C4-2B (cell line): ENCODE results near the gene ERC2.

ENCODE experiments used
- ZFX ChIP-seq: fragments of 450-650 bp; IDR thresholded peaks from 2 replicates; pipeline ENCODE4 v1.6.1; 2017
- TF ChIP-seq, protein P1 (sequence below): fragments of 450-650 bp; conservative IDR thresholded peaks from 2 replicates; pipeline ENCODE4 v1.5.1; 2017; ENCODE audit warnings: mild to moderate bottlenecking

DNA sequence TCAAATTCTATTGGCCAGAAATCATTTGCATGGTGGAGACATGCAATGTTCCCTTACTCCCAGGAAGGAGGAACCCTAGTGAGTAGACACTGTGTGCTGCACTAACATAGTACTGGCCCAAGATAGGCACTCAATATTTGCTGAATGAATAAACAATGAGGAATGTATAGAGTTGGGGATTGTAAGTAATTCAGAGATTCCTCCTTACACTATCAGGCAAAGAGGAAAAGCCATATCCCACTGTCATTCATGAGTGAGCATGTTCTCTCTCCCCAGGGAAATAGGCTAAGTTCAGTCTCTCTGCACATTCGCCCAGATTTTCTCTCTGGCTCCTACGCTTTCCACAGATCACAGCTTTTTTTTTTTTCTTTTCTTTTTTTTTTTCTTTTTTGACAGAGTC lies 826.3 kb downstream of the ERC2 start:
- TF ChIP-seq, protein P1, sequence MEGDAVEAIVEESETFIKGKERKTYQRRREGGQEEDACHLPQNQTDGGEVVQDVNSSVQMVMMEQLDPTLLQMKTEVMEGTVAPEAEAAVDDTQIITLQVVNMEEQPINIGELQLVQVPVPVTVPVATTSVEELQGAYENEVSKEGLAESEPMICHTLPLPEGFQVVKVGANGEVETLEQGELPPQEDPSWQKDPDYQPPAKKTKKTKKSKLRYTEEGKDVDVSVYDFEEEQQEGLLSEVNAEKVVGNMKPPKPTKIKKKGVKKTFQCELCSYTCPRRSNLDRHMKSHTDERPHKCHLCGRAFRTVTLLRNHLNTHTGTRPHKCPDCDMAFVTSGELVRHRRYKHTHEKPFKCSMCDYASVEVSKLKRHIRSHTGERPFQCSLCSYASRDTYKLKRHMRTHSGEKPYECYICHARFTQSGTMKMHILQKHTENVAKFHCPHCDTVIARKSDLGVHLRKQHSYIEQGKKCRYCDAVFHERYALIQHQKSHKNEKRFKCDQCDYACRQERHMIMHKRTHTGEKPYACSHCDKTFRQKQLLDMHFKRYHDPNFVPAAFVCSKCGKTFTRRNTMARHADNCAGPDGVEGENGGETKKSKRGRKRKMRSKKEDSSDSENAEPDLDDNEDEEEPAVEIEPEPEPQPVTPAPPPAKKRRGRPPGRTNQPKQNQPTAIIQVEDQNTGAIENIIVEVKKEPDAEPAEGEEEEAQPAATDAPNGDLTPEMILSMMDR = no peak
- no peak for TF ChIP-seq ZFX
